Fibroblast of pulmonary artery (primary cell): ENCODE data around the gene BRD4.

Source experiments
- DNase-seq: peaks from one replicate; pipeline ENCODE4 v3.0.0-alpha.2; 2010; ENCODE audit warnings: low read depth
- H3K4me3 ChIP-seq: replicated peaks from 2 replicates; pipeline ENCODE4 v1.5.1; 2011; ENCODE audit warnings: low read depth, mild to moderate bottlenecking, control low read depth, low read length, moderate library complexity
- TF ChIP-seq, protein P1 (sequence below): IDR thresholded peaks from 2 replicates; pipeline ENCODE4 v1.5.1; 2011; ENCODE audit warnings: mild to moderate bottlenecking, control low read depth, low read length, inconsistent platforms; ENCODE audit errors: missing control alignments

The BRD4 gene

DNA sequence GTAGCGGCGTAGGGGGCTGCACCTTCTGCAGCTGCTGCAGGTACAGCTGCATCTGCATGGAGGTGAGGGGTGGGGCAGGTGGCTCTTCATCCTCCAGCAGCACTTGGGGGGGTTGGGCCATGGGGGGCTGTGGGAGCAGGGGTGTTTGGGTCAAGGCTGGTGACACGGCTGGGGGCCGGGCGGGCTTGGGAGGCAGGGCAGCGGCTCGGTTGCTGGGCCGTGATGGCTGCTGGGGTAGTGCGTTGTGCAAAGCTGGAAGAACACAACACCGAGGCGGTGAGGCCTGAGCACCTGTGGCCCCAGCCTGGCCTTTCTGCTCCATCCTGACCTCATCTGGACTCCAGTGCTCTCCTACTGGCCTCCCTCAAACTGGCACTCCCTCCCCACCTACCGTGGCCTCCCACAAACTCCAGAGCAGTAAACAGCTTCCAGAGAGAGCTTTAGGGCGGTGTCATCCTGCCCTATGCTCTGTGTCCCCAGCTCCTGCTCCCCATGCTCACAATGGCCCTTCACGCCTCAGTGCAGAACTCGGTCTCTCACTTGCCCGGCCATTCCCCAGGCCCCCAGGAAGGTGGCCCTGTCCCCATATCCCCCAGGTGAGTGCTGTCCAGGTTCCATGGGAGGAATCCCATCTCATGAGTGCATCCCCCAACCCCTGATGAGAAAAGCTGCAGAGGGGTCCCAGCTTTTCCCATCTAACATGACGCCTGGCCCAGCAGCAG, 88.9 kb downstream of the BRD4 start:
- TF ChIP-seq, protein P1, sequence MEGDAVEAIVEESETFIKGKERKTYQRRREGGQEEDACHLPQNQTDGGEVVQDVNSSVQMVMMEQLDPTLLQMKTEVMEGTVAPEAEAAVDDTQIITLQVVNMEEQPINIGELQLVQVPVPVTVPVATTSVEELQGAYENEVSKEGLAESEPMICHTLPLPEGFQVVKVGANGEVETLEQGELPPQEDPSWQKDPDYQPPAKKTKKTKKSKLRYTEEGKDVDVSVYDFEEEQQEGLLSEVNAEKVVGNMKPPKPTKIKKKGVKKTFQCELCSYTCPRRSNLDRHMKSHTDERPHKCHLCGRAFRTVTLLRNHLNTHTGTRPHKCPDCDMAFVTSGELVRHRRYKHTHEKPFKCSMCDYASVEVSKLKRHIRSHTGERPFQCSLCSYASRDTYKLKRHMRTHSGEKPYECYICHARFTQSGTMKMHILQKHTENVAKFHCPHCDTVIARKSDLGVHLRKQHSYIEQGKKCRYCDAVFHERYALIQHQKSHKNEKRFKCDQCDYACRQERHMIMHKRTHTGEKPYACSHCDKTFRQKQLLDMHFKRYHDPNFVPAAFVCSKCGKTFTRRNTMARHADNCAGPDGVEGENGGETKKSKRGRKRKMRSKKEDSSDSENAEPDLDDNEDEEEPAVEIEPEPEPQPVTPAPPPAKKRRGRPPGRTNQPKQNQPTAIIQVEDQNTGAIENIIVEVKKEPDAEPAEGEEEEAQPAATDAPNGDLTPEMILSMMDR = no peak

GRCh38 chr19:15241259-15241910, 91.0 kb downstream of the BRD4 start:
- TF ChIP-seq, protein P1 = no peak
- DNase-seq = no peak
- no peak overlapping the region for H3K4me3 ChIP-seq

More for the DNA sequence above, 88.9 kb downstream of the BRD4 start:
- no peak for DNase-seq
- no peak overlapping the region for H3K4me3 ChIP-seq

GRCh38 chr19:15240515-15240914, 91.8 kb downstream of the BRD4 start:
- no peak for DNase-seq
- TF ChIP-seq, protein P1 = no peak
- no peak overlapping the region for H3K4me3 ChIP-seq

GRCh38 chr19:15239337-15239949, 92.9 kb downstream of the BRD4 start:
- TF ChIP-seq, protein P1 = no peak
- DNase-seq = no peak
- no peak overlapping the region for H3K4me3 ChIP-seq

DNA sequence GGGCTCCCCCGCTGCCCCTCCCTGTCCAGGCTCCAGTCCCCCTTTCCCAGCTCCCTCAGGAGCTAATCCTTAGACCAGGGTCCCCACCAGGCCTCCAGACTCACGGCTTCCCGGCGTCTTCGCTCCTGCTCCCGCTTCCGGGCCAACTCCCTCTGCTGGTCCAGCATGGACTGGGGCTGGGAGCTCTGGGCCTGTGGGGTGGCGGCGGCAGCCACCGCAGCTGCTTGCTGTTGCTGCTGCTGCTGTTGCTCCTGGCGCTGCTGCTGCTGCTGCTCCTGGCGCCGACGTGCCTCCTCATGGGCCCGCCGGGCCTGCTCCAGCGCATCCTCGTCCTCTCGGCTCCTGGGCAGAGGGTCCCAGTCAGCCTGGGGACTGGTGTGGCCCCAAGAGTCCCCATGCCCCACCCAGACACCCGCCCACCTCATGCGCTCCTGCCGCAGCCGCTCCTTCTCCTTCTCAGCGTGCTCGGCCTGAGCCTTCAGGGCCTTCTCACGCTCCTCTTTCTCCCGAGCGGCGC, 93.6 kb downstream of the BRD4 start:
- TF ChIP-seq, protein P1 = no peak
- no peak overlapping the region for H3K4me3 ChIP-seq

GRCh38 chr19:15237759-15238638, 94.3 kb downstream of the BRD4 start:
- no peak overlapping the region for H3K4me3 ChIP-seq
- TF ChIP-seq, protein P1 = no peak
- no peak for DNase-seq

More for the DNA sequence above, 93.6 kb downstream of the BRD4 start:
- DNase-seq = no peak
